BLaER1 (cell line): ENCODE results near the gene LRRC34.

Source experiments
- H3K27ac ChIP-seq: shearing (Covaris generic); formaldehyde crosslinking; 2 replicates; pipeline ENCODE4 v1.8.1; 2022
- H3K27me3 ChIP-seq: shearing (Covaris generic); formaldehyde crosslinking; 2 replicates; pipeline ENCODE4 v1.8.1; 2022
- H3K36me3 ChIP-seq: shearing (Covaris generic); formaldehyde crosslinking; 2 replicates; pipeline ENCODE4 v1.8.1; 2022
- H3K4me1 ChIP-seq: shearing (Covaris generic); formaldehyde crosslinking; 2 replicates; pipeline ENCODE4 v1.8.1; 2022
- H3K4me2 ChIP-seq: shearing (Covaris generic); formaldehyde crosslinking; 2 replicates; pipeline ENCODE4 v1.8.1; 2022
- H3K4me3 ChIP-seq: shearing (Covaris generic); formaldehyde crosslinking; 2 replicates; pipeline ENCODE4 v1.8.1; 2022
- H3K9ac ChIP-seq: shearing (Covaris generic); formaldehyde crosslinking; 2 replicates; pipeline ENCODE4 v1.8.1; 2022
- H3K9me3 ChIP-seq: shearing (Covaris generic); formaldehyde crosslinking; 2 replicates; pipeline ENCODE4 v1.8.1; 2022
- H4K20me1 ChIP-seq: shearing (Covaris generic); formaldehyde crosslinking; 2 replicates; pipeline ENCODE4 v1.8.1; 2022
- Cebpa-rat ChIP-seq: shearing (Covaris generic); IDR thresholded peaks from 2 replicates; pipeline ENCODE4 v1.8.1; 2022

The LRRC34 gene

GRCh38 chr3:169771497-169772304, 41.0 kb downstream of the LRRC34 start:
- peaks cover 9% of the 10 kb centered on the region; the same call in 1 of the 2 replicates for H4K20me1 ChIP-seq
- H3K36me3 ChIP-seq: peaks cover 18% of the 10 kb centered on the region
- H3K4me3 ChIP-seq: peak overlapping the region; percentile 76
- TF ChIP-seq Cebpa-rat: no peak
- peak overlapping the region; percentile 89 for H3K27ac ChIP-seq
- peak overlapping the region; percentile 91 for H3K9ac ChIP-seq
- peak overlapping the region; percentile 82 for H3K4me2 ChIP-seq
- H3K9me3 ChIP-seq: no peaks in the 10 kb centered on the region
- H3K4me1 ChIP-seq: peaks cover 26% of the 10 kb centered on the region
- H3K27me3 ChIP-seq: peaks cover 6% of the 10 kb centered on the region; the same call in 1 of the 2 replicates

- no peak for TF ChIP-seq Cebpa-rat
- peak within 1 kb of the TSS; percentile 71 for H3K4me3 ChIP-seq
- peaks cover 8% of the 10 kb centered on the region for H3K4me1 ChIP-seq
- H3K9me3 ChIP-seq: no peaks in the 10 kb centered on the region
- peak within 1 kb of the TSS; percentile 87 for H3K4me2 ChIP-seq
- H4K20me1 ChIP-seq: peaks cover 9% of the 10 kb centered on the region; the same call in 1 of the 2 replicates
- H3K27me3 ChIP-seq: peaks cover 20% of the 10 kb centered on the region; the same call in 1 of the 2 replicates
- peak within 1 kb of the TSS; percentile 73 for H3K9ac ChIP-seq
- no peaks in the 10 kb centered on the region for H3K36me3 ChIP-seq
- peak within 1 kb of the TSS; percentile 44 for H3K27ac ChIP-seq
Observed at GRCh38 chr3:169769287-169770181, 43.2 kb downstream of the LRRC34 start, which contains the start of gene ACTRT3. Gene ACTRT3 (minus strand): TSS chr3:169769561. CDS start chr3:169769520, 41 bp downstream.

- Histone ChIP-seq H3K27ac (peak within 1 kb of the TSS; percentile 93), H3K4me1 (0 out of 2 replicates have a peak, but pooled peaks cover 11% of the 10 kb centered on the region), H3K4me2 (peak within 1 kb of the TSS; percentile 92), H3K4me3 (peak within 1 kb of the TSS; percentile 84), H3K9ac (peak within 1 kb of the TSS; percentile 90), H3K36me3 (no peaks in the 10 kb centered on the region), H3K9me3 (no peaks in the 10 kb centered on the region), H3K27me3 (peaks cover 25% of the 10 kb centered on the region; the same call in 1 of the 2 replicates), H4K20me1 (no peaks in the 10 kb centered on the region)
- no peak for TF ChIP-seq Cebpa-rat
Observed at GRCh38 chr3:169764882-169765612, 47.7 kb downstream of the LRRC34 start, which contains the start of gene TERC. Gene TERC (minus strand): TSS chr3:169765060.

- Histone ChIP-seq H3K4me1 (peaks cover 14% of the 10 kb centered on the region), H3K36me3 (no peaks in the 10 kb centered on the region), H3K27ac (peak overlapping the region; percentile 93), H3K27me3 (peaks cover 20% of the 10 kb centered on the region; the same call in 1 of the 2 replicates), H4K20me1 (no peaks in the 10 kb centered on the region), H3K4me3 (peak overlapping the region; percentile 84), H3K9me3 (no peaks in the 10 kb centered on the region), H3K4me2 (peak overlapping the region; percentile 92), H3K9ac (peak overlapping the region; percentile 90)
- TF ChIP-seq Cebpa-rat: no peak
Observed at GRCh38 chr3:169764312-169764881, 48.3 kb downstream of the LRRC34 start.

GRCh38 chr3:169760479-169760878, 52.2 kb downstream of the LRRC34 start:
- no peak overlapping the region for H3K9ac ChIP-seq
- no peak overlapping the region for H3K4me2 ChIP-seq
- H3K9me3 ChIP-seq: no peaks in the 10 kb centered on the region
- peaks cover 25% of the 10 kb centered on the region for H3K4me1 ChIP-seq
- H3K27ac ChIP-seq: no peak overlapping the region
- peaks cover 14% of the 10 kb centered on the region; the same call in 1 of the 2 replicates for H3K27me3 ChIP-seq
- no peaks in the 10 kb centered on the region for H3K36me3 ChIP-seq
- H4K20me1 ChIP-seq: no peaks in the 10 kb centered on the region
- no peak overlapping the region for H3K4me3 ChIP-seq
- TF ChIP-seq Cebpa-rat: no peak

- no peak for TF ChIP-seq Cebpa-rat
- Histone ChIP-seq H3K4me2 (peak overlapping the region; percentile 51), H4K20me1 (no peaks in the 10 kb centered on the region), H3K9me3 (no peaks in the 10 kb centered on the region), H3K27me3 (peaks cover 2% of the 10 kb centered on the region; the same call in 1 of the 2 replicates), H3K27ac (no peak overlapping the region), H3K36me3 (no peaks in the 10 kb centered on the region), H3K4me1 (peaks cover 24% of the 10 kb centered on the region), H3K9ac (no peak overlapping the region), H3K4me3 (no peak overlapping the region)
Observed at GRCh38 chr3:169759256-169759655, 53.4 kb downstream of the LRRC34 start.

GRCh38 chr3:169758359-169758994, 54.2 kb downstream of the LRRC34 start:
- no peak for TF ChIP-seq Cebpa-rat
- no peak overlapping the region for H3K4me3 ChIP-seq
- no peak overlapping the region for H3K27ac ChIP-seq
- peak overlapping the region; percentile 51 for H3K4me2 ChIP-seq
- no peak overlapping the region for H3K9ac ChIP-seq
- no peaks in the 10 kb centered on the region for H3K36me3 ChIP-seq
- H3K9me3 ChIP-seq: no peaks in the 10 kb centered on the region
- H4K20me1 ChIP-seq: no peaks in the 10 kb centered on the region
- peaks cover 16% of the 10 kb centered on the region for H3K4me1 ChIP-seq
- no peaks in the 10 kb centered on the region for H3K27me3 ChIP-seq

GRCh38 chr3:169755488-169755887, 57.2 kb downstream of the LRRC34 start:
- no peak overlapping the region for H3K27ac ChIP-seq

More at GRCh38 chr3:169755488-169755887, 57.2 kb downstream of the LRRC34 start:
- H3K9me3 ChIP-seq: no peaks in the 10 kb centered on the region
- no peak overlapping the region for H3K9ac ChIP-seq
- no peaks in the 10 kb centered on the region for H3K36me3 ChIP-seq
- no peaks in the 10 kb centered on the region for H4K20me1 ChIP-seq
- H3K27me3 ChIP-seq: no peaks in the 10 kb centered on the region
- no peak overlapping the region for H3K4me2 ChIP-seq
- no peak overlapping the region for H3K4me3 ChIP-seq
- no peak for TF ChIP-seq Cebpa-rat
- peaks cover 14% of the 10 kb centered on the region for H3K4me1 ChIP-seq
